ENCODE measurements around the gene CAPN12.

Gene CAPN12

GRCh38 chr19:38723990-38724854 is 20.1 kb downstream of the CAPN12 start:
- DNase-seq = no peak

DNA sequence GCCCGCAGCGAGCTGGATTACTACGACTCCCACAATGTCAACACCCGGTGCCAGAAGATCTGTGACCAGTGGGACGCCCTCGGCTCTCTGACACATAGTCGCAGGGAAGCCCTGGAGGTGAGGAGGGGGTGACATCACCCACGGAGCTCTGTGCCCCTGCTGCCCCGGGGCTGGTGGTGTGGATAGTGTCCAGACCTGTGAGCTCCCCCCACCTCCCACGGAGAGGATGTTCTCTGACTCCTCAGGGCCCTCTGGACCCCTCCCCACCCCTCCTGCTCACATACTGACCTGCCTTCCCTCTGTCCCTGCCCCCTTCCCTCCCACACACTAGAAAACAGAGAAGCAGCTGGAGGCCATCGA is 20.7 kb downstream of the CAPN12 start:
- no peak for DNase-seq

DNA sequence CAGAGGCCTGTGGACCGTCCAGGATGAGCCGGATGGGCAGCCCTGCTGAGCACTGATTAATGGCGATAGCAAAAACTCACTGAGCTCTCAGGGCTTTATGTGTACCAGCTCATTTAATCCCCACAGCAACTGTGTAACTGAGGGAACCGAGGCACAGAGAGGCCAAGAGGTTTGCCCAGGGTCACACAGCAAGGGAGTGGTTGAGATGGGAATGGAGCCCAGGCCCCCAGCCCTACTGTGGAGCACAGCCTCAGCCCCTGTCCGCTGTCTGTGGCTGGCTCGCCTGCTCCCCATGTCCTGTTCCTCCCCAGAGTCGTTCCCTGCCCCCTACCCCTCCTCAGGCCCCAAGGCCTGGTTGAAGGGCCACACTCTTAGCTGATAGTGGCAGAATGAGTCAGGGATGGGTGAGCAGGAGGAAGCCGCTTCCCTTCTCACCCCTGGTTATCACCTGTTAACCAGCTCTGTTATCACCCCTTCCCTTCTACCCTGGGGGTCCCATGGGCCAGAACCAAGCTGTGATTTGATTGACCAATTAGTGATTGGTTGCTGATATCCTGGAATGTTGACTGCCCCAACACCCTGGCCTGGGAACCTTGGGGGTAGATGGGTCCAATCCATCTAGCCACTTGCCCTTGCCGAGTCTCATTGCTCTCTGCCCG is 21.2 kb downstream of the CAPN12 start:
- DNase-seq = no peak

GRCh38 chr19:38721979-38722773 is 22.1 kb downstream of the CAPN12 start:
- DNase-seq = no peak

DNA sequence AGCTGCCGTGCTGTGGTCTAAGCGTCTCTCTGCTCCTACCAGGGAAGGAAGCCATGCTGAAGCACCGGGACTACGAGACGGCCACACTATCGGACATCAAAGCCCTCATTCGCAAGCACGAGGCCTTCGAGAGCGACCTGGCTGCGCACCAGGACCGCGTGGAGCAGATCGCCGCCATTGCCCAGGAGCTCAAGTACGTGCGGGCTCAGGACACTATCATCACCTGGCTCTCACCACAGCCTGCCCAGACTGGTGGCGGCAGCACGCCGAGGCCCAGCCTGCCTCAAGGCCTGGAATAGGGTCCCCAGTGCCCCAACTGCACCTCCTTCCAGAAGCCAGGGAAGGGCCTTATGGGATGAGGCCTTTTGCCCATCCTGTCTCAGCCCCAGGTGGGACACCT is 22.8 kb downstream of the CAPN12 start:
- no peak for DNase-seq

GRCh38 chr19:38720559-38721236 is 23.6 kb downstream of the CAPN12 start:
- DNase-seq = no peak

GRCh38 chr19:38719761-38720558 is 24.3 kb downstream of the CAPN12 start:
- no peak for DNase-seq

GRCh38 chr19:38718747-38719543 is 25.3 kb downstream of the CAPN12 start:
- DNase-seq = no peak

- no peak for DNase-seq
Observed at GRCh38 chr19:38717855-38718254, 26.4 kb downstream of the CAPN12 start.

GRCh38 chr19:38717051-38717450 is 27.2 kb downstream of the CAPN12 start:
- DNase-seq = no peak

GRCh38 chr19:38715555-38715954 is 28.7 kb downstream of the CAPN12 start:
- no peak for DNase-seq

DNA sequence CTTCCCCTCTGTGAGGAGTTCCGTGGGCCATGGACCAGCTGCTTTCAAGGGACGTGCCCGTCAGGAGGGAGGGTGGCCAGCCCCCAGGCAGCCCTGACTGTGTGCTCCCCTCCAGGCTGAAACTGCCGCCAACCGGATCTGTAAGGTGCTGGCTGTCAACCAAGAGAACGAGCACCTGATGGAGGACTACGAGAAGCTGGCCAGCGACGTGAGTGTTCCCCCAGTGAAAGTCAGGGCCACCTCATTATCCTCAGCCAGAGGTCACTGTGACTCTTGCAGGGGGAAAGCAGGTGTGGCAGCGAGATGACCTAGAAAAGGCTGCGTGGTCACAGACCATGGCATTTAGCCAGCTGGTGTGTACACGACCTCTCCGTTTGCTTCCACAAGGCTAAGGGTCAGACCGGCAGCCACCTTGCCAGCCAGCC is 29.9 kb downstream of the CAPN12 start:
- no peak for DNase-seq

GRCh38 chr19:38713865-38714264 is 30.4 kb downstream of the CAPN12 start:
- no peak for DNase-seq

DNA sequence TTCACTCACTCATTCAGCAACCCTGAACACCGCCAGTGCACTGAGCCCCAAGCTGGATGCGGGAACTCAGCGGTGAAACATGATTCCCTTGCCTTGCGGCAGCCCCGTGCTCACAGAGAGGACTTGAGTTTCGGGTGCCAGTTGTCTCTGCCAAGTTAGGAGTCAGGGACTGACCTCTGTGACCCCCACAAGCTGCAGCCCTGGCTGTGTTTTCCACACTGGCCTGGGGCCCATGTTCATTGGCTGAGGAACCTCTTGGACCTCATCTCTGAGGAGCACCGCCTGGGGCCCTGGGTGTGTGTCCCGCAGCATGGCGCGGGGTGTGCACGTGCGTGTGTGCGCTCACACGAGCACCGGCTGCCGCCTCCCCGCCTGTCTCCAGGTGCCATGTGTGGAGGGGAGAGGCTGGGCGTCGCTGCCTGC is 31.0 kb downstream of the CAPN12 start:
- no peak for DNase-seq

- no peak for DNase-seq
Observed at GRCh38 chr19:38712161-38712748, 32.0 kb downstream of the CAPN12 start.

DNA sequence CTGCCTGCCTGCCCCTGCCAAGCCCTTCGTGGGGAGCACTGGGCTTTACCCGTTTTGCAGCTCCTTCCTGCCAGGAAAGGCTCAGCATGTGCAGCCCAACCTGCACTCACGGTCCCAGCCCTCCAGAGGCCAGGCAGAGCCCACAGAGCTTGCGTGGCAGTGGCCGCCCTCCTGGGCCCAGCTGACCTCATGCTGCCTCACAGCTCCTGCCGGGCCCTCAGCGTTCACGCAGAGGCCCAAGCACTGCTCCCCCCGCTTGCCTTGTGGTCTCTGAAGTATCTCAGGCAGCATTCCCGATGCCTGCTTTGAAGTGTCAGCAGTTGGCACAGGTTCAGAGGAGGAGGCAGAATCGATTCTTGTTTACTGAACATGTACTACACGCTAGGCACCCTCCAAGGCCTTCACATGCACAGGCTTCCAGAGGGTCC is 32.5 kb downstream of the CAPN12 start:
- no peak for DNase-seq

DNA sequence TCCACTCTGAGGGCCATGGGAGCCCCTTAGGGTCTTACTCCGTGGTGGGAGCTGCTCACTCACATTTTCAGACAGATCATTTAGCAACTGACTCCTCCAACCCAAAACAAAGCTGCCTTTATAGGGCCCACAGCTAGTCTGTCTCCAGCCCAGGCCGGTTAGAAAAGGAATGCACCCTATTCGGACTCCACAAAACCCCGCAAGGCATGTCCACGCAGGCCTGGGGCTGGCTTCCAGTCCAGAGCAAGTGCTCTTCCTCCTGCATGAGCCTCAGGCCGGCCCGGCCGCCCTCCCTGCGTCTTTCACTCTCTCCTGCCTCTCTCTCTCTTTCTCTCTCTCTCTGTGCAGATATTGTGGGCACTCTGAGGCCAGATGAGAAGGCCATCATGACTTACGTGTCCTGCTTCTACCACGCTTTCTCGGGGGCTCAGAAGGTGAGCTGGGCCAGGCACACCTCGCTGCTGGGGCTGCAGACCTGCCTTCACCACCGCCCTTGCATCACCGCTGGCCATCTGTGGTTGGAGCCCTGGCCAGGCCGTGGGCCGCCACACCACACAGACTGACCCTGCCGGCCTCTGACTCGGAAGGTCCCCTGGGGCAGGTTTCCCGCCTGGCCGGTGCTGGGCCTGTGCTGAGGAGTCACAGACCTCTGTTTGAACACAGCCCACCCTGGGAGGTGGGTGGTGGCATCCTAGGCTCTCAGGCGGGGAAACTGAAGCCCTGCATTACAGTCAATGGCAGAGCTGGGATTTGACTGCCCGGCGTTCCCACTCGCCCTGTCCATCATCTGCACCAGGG is 33.1 kb downstream of the CAPN12 start:
- no peak for DNase-seq

- DNase-seq = no peak
Observed at GRCh38 chr19:38710416-38710702, 33.9 kb downstream of the CAPN12 start.

DNA sequence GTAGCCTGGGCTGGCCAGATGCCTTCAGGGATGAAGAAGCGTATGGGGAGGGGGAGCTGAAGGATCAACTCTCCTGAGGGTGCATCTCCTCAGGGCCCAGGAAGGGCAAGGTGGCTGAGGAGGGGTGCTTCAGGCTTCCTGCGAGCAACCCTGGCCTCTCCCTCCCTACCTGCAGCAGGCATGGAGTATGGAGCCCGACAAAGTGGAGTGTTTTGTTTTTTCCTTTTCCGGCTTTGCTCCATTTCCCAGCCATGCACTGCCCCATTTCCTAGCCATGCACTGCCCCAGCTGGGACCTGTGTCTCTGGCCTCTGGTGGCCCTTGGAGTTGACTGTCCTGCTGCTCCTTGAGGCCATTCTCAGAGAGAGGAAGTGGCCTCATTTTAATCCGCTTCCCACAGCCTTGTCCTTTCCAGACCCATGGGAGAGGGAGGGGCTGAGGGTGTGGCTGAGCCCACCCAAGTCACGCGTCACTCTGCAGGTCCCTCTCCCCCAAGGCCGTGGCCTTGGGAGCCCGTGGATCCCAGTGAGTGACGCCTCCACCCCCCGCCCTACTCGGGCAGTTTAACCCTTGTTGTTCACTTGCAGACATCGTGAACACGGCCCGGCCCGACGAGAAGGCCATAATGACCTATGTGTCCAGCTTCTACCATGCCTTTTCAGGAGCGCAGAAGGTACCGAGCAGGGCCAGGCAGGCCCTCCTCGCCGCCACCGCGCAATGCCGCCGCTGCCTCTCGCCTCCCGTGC is 34.4 kb downstream of the CAPN12 start:
- DNase-seq = no peak

Measured in RPMI8226 (cell line).